K562 (cell line): ENCODE data around the gene OLFML2B. TPM values are rescaled to one million over a fixed set of nuclear protein-coding genes. Genes with fewer than 3 reads are reported as not detected.
A peak's percentile ranks its signal among the peaks of the same experiment; 100 is the strongest.

Source experiments
- ARID1B ChIP-seq: fragments of 450-650 bp; IDR thresholded peaks from 2 replicates; pipeline ENCODE4 v1.6.1; 2016; ENCODE audit warnings: antibody characterized with exemption, mild to moderate bottlenecking, inconsistent platforms
- BACH1 ChIP-seq: fragments of 200-800 bp; sonication (Bioruptor generic); IDR thresholded peaks from 2 replicates; pipeline ENCODE4 v1.6.1; 2016; ENCODE audit warnings: missing genetic modification characterization, missing compliant biosample characterization
- CBFA2T2 ChIP-seq: fragments of 450-650 bp; conservative IDR thresholded peaks from 2 replicates; pipeline ENCODE4 v1.6.1; 2017; ENCODE audit warnings: mild to moderate bottlenecking
- KDM5B ChIP-seq: fragments of 200-600 bp; sonication (generic); IDR thresholded peaks from 2 replicates; pipeline ENCODE4 v1.6.1; 2012; ENCODE audit warnings: low read depth, mild to moderate bottlenecking, moderate library complexity, low read length, control low read depth, inconsistent platforms; ENCODE audit not compliant: insufficient replicate concordance
- KLF13 ChIP-seq: fragments of 450-650 bp; IDR thresholded peaks from 2 replicates; pipeline ENCODE4 v1.6.1; 2016; ENCODE audit warnings: missing genetic modification characterization, low read depth, mild to moderate bottlenecking, missing compliant biosample characterization, moderate library complexity, borderline replicate concordance
- MAFF ChIP-seq: IDR thresholded peaks from 2 replicates; pipeline ENCODE4 v1.6.1; 2012; ENCODE audit warnings: low read length, improper control_type of control experiment
- MAFG ChIP-seq: fragments of 450-650 bp; conservative IDR thresholded peaks from 2 replicates; pipeline ENCODE4 v1.6.1; 2016; ENCODE audit warnings: missing genetic modification characterization, missing compliant biosample characterization
- MIER1 ChIP-seq: fragments of 450-650 bp; IDR thresholded peaks from 2 replicates; pipeline ENCODE4 v1.6.1; 2016; ENCODE audit warnings: antibody characterized with exemption, mild to moderate bottlenecking, low read depth
- NCOR1 ChIP-seq: fragments of 450-650 bp; IDR thresholded peaks from 2 replicates; pipeline ENCODE4 v1.6.1; 2016; ENCODE audit warnings: mild to moderate bottlenecking, moderate library complexity
- NR2C2 ChIP-seq, 2 experiments: fragments of 200-800 bp in 1 of 2; sonication (Bioruptor generic) in 1 of 2; sonication (generic) in 1 of 2; formaldehyde crosslinking in 1 of 2; IDR thresholded peaks; 2 replicates each; pipeline versions ENCODE4 v1.6.1 to v1.8.0; 2016 to 2022; ENCODE audit warnings: mild to moderate bottlenecking in 1 of 2, missing compliant biosample characterization in 1 of 2, missing genetic modification characterization in 1 of 2, missing genetic modification reagents in 1 of 2
- SMARCA4 ChIP-seq: fragments of 450-650 bp; IDR thresholded peaks from 2 replicates; pipeline ENCODE4 v1.6.1; 2016
- SRSF9 ChIP-seq: fragments of 200-400 bp; formaldehyde crosslinking; IDR thresholded peaks from 2 replicates; pipeline ENCODE4 v1.6.1; 2017; ENCODE audit warnings: low read depth, low read length, borderline replicate concordance
- polyA plus RNA-seq, 8 experiments: library from polyadenylated mRNA; depleted of rRNA in 4 of 8; stranded (reverse) in 5 of 8; unstranded in 3 of 8; fragments of >200 nt; fragmentation: Nextera tagmentation in 2 of 8; fragmentation: Illumina TruSeq in 1 of 8; extraction: Ambion mirVana in 2 of 8; extraction: Trizol in 1 of 8; gene quantifications; 2 replicates each; pipeline versions ENCODE4 v1.2.1 to v1.2.3, GENCODE V29; 2011 to 2014; ENCODE audit warnings: inconsistent platforms in 1 of 8, missing spikeins in 1 of 8
- total RNA-seq, 7 experiments: library from RNA; depleted of rRNA in 6 of 7; stranded (reverse); fragments of >200 nt in 6 of 7; fragmentation: Illumina TruSeq in 2 of 7; extraction: Trizol in 2 of 7; gene quantifications; 2 replicates each; pipeline versions ENCODE4 v1.2.1 to v1.2.3, GENCODE V29; 2011 to 2021; ENCODE audit warnings: low replicate concordance in 1 of 7
- TF ChIP-seq, protein P1 (sequence below): sonication (generic); formaldehyde crosslinking; IDR thresholded peaks from 2 replicates; pipeline ENCODE4 v1.8.0; 2022; ENCODE audit warnings: mild to moderate bottlenecking, missing genetic modification reagents
- TF ChIP-seq, protein P2 (sequence below): fragments of 250-450 bp; sonication (Bioruptor Pico); IDR thresholded peaks from 2 replicates; pipeline ENCODE4 v1.4.0; 2020; ENCODE audit warnings: borderline replicate concordance
- TF ChIP-seq, protein P3 (sequence below): fragments of 450-650 bp; IDR thresholded peaks from 2 replicates; pipeline ENCODE4 v1.6.1; 2017; ENCODE audit warnings: antibody characterized with exemption, mild to moderate bottlenecking

OLFML2B gene
- total and polyA plus RNA-seq, 9 of the 15 experiments (the other 6 are each of a cell fraction or from before 2014, with no cell fraction given) = not detected

DNA sequence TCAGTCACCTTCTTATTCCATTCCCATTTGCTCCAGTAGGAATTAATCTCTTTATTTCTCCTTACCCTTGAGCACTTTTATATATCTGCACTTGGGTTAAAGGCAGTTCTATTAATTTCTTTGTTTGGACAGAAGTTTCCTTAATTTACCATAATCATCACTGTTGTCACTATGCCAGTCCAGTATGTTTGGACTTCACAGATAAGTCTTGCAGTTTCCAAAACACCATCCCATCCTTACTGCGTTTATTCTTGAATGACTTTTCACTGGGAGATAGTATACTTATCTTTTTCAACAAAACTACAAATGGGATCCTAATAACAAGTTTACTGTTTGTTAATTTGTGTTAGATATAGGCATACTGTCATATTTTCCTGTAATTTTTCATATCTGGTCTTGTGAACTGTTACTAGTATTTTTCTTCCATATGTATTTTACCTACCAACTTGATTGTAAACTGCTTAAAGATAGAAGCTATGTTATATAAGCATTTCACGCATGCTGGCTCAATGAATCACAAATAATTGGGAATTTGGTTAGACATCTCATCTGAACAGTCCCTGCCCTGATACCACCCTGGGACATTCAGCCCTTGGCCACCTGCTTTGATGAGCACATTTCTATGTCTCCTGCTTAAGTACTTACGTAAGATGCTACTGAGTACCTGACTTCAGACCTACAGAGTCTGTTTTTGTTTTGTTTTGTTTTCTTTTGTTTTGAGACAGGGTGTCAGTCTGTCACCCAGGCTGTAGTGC is 78.2 kb downstream of the OLFML2B start (continued):
- TF ChIP-seq SMARCA4 (peak; percentile 56), KDM5B (no peak), SRSF9 (no peak), CBFA2T2 (peak; percentile 43; the same call in 1 of the 2 replicates), MAFG (tag) (peak; percentile 62), NR2C2 (CRISPR knock-in tag; IDR thresholded peaks at IDR 0.05) (no peak), NR2C2 (tag; IDR thresholded peaks at IDR 0.05) (no peak), NCOR1 (peak; percentile 56; the same call in 1 of the 2 replicates), ARID1B (peak; percentile 85), MIER1 (no peak), MAFF (peak; percentile 46; the same call in 1 of the 2 replicates), KLF13 (tag) (no peak), BACH1 (tag) (no peak)
- TF ChIP-seq, protein P1, sequence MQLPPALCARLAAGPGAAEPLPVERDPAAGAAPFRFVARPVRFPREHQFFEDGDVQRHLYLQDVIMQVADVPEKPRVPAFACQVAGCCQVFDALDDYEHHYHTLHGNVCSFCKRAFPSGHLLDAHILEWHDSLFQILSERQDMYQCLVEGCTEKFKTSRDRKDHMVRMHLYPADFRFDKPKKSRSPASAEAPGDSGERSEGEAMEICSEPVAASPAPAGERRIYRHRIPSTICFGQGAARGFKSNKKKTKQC (CRISPR knock-in tag) = no peak
- TF ChIP-seq, protein P2, sequence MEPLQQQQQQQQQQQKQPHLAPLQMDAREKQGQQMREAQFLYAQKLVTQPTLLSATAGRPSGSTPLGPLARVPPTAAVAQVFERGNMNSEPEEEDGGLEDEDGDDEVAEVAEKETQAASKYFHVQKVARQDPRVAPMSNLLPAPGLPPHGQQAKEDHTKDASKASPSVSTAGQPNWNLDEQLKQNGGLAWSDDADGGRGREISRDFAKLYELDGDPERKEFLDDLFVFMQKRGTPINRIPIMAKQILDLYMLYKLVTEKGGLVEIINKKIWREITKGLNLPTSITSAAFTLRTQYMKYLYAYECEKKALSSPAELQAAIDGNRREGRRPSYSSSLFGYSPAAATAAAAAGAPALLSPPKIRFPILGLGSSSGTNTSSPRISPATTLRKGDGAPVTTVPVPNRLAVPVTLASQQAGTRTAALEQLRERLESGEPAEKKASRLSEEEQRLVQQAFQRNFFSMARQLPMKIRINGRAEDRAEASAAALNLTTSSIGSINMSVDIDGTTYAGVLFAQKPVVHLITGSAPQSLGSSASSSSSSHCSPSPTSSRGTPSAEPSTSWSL = no peak
- TF ChIP-seq, protein P3, sequence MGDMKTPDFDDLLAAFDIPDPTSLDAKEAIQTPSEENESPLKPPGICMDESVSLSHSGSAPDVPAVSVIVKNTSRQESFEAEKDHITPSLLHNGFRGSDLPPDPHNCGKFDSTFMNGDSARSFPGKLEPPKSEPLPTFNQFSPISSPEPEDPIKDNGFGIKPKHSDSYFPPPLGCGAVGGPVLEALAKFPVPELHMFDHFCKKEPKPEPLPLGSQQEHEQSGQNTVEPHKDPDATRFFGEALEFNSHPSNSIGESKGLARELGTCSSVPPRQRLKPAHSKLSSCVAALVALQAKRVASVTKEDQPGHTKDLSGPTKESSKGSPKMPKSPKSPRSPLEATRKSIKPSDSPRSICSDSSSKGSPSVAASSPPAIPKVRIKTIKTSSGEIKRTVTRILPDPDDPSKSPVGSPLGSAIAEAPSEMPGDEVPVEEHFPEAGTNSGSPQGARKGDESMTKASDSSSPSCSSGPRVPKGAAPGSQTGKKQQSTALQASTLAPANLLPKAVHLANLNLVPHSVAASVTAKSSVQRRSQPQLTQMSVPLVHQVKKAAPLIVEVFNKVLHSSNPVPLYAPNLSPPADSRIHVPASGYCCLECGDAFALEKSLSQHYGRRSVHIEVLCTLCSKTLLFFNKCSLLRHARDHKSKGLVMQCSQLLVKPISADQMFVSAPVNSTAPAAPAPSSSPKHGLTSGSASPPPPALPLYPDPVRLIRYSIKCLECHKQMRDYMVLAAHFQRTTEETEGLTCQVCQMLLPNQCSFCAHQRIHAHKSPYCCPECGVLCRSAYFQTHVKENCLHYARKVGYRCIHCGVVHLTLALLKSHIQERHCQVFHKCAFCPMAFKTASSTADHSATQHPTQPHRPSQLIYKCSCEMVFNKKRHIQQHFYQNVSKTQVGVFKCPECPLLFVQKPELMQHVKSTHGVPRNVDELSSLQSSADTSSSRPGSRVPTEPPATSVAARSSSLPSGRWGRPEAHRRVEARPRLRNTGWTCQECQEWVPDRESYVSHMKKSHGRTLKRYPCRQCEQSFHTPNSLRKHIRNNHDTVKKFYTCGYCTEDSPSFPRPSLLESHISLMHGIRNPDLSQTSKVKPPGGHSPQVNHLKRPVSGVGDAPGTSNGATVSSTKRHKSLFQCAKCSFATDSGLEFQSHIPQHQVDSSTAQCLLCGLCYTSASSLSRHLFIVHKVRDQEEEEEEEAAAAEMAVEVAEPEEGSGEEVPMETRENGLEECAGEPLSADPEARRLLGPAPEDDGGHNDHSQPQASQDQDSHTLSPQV = 0 out of 2 replicates have a peak, but pooled peaks have one; percentile 47
- TF ChIP-seq, all 486 proteins: peak for 19
